GM21619 (cell line): ENCODE data around the gene TFEB.

Experiments
- ATAC-seq: cut with Tn5 transposase; IDR thresholded peaks from one replicate; pipeline ENCODE4 v1.9.1; 2021; ENCODE audit not compliant: unreplicated experiment

TFEB gene

GRCh38 chr6:41655176-41655575 is 80.2 kb downstream of the TFEB start:
- no peak for ATAC-seq

GRCh38 chr6:41654698-41655151 is 80.7 kb downstream of the TFEB start:
- no peak for ATAC-seq

- no peak for ATAC-seq
These were observed 81.2 kb downstream of the TFEB start for GRCh38 chr6:41654151-41654697.

- ATAC-seq, result no peak
These were observed 81.7 kb downstream of the TFEB start for GRCh38 chr6:41653691-41654090.

GRCh38 chr6:41652866-41653652 is 82.3 kb downstream of the TFEB start:
- ATAC-seq, result no peak

GRCh38 chr6:41651962-41652657 is 83.3 kb downstream of the TFEB start:
- no peak for ATAC-seq

GRCh38 chr6:41651246-41651961 is 84.0 kb downstream of the TFEB start:
- ATAC-seq, result no peak

- no peak for ATAC-seq
These were observed 85.3 kb downstream of the TFEB start for GRCh38 chr6:41650120-41650519.

- ATAC-seq, result no peak
These were observed 85.8 kb downstream of the TFEB start for GRCh38 chr6:41649596-41649995.

- ATAC-seq, result no peak
These were observed 86.5 kb downstream of the TFEB start for GRCh38 chr6:41648921-41649320.

GRCh38 chr6:41648070-41648585 is 87.3 kb downstream of the TFEB start:
- ATAC-seq, result no peak

GRCh38 chr6:41647061-41647511 is 88.3 kb downstream of the TFEB start:
- ATAC-seq, result no peak

- ATAC-seq, result no peak
These were observed 89.2 kb downstream of the TFEB start for GRCh38 chr6:41646026-41646795.

- ATAC-seq, result no peak
These were observed 90.3 kb downstream of the TFEB start for GRCh38 chr6:41645007-41645618.

- ATAC-seq, result no peak
These were observed 91.0 kb downstream of the TFEB start for GRCh38 chr6:41644297-41644879.

GRCh38 chr6:41643899-41644269 is 91.5 kb downstream of the TFEB start:
- ATAC-seq, result no peak

- ATAC-seq, result no peak
These were observed 92.2 kb downstream of the TFEB start for GRCh38 chr6:41642960-41643898.

- ATAC-seq, result no peak
These were observed 93.1 kb downstream of the TFEB start for GRCh38 chr6:41642090-41642959.
